ENCODE results near the gene IFITM2. TPM values are rescaled to one million over a fixed set of nuclear protein-coding genes. Genes with fewer than 3 reads are reported as not detected.

Gene IFITM2
- total and polyA plus RNA-seq, 4 donors, result 26.3 to 132 (median 58.9) TPM

DNA sequence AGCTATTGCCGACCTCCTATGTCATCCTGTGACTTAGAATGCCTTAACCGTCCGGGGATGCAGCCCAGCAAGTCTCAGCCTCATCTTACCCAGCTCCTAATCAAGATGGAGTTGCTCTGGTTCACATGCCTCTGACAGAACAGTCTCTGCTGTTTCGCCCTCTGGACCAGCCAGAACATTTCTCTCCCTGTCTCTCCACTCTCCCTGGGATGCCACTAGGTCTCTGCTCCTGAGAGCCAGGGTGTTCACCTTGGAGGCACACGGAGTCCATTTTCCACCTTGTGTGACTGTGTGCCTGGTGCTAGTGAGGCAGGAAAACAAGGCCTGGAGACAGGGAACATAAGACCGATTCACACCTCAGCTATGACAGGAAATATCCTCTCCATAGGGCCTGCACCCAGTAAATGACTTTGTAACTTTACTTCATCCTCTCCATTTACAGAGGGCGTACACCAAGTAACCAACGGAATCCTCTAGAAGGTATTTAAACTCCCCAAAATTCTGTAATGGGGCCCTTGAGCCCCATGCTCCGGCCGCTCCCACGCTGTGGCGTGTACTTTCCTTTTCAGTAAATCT is 44.9 kb downstream of the IFITM2 start:
- DNase-seq (ENCODE audit: low read depth in 4 of 6, low spot score in 6 of 6), result no peak
- Histone ChIP-seq H3K9me3 (ENCODE audit: control insufficient read depth, insufficient read depth, low read length) (no peaks in the 10 kb centered on the region), H3K4me1 (ENCODE audit: control insufficient read depth, insufficient read depth, low read length) (peaks cover 38% of the 10 kb centered on the region), H3K4me3 (ENCODE audit: low read depth, low read length) (no peak overlapping the region), H3K27me3 (ENCODE audit: control insufficient read depth, insufficient read depth, low read length) (no peaks in the 10 kb centered on the region), H3K36me3 (ENCODE audit: control insufficient read depth, insufficient read depth, low read length) (no peaks in the 10 kb centered on the region), H3K27ac (ENCODE audit: low read depth, low read length) (peak overlapping the region; percentile 91)
- 91% methylated on average over 10 of the region's 12 CpGs for WGBS (ENCODE audit: insufficient coverage)

DNA sequence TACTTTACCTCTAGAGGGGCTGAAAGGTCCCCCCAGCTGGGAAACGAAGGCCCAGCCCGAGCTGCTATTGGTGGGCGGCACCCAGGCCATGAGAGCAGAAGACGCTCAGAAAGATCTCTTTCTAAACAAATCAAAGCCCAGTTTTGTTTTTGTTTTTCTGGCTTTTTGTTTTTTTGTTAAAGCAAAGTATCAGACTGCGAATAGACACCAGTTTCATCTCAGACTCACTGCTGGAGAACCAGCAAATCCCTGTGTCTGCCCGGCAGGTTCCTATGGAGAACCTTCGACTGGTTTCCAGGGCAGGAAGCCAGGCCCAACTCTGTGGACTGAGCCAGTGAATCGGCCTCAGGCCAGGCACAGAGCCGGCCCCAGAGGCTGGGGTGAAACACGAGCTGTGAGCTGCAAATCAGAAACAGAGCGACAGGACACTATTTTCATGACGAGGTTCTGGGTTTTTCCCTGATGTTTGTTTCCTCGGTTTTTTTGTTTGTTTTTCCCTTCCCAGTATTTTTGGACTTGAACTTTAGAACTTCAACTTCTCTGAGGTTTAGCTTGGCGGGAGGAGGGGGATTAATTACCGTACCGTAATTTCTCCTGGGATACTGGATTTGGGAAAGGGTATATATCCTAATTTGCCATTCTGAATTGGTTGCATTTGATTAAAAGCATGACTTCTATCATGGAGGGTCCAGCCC is 45.7 kb downstream of the IFITM2 start:
- WGBS (ENCODE audit: insufficient coverage), result 37% methylated on average over 9 of the region's 16 CpGs
- Histone ChIP-seq H3K36me3 (ENCODE audit: control insufficient read depth, insufficient read depth, low read length) (no peaks in the 10 kb centered on the region), H3K27me3 (ENCODE audit: control insufficient read depth, insufficient read depth, low read length) (no peaks in the 10 kb centered on the region), H3K4me3 (ENCODE audit: low read depth, low read length) (no peak overlapping the region), H3K9me3 (ENCODE audit: control insufficient read depth, insufficient read depth, low read length) (no peaks in the 10 kb centered on the region), H3K27ac (ENCODE audit: low read depth, low read length) (peak overlapping the region; percentile 91), H3K4me1 (ENCODE audit: control insufficient read depth, insufficient read depth, low read length) (peaks cover 38% of the 10 kb centered on the region)
- DNase-seq (ENCODE audit: low read depth in 4 of 6, low spot score in 6 of 6), result peak in 2 of 6 donors; percentile 49 to 88

DNA sequence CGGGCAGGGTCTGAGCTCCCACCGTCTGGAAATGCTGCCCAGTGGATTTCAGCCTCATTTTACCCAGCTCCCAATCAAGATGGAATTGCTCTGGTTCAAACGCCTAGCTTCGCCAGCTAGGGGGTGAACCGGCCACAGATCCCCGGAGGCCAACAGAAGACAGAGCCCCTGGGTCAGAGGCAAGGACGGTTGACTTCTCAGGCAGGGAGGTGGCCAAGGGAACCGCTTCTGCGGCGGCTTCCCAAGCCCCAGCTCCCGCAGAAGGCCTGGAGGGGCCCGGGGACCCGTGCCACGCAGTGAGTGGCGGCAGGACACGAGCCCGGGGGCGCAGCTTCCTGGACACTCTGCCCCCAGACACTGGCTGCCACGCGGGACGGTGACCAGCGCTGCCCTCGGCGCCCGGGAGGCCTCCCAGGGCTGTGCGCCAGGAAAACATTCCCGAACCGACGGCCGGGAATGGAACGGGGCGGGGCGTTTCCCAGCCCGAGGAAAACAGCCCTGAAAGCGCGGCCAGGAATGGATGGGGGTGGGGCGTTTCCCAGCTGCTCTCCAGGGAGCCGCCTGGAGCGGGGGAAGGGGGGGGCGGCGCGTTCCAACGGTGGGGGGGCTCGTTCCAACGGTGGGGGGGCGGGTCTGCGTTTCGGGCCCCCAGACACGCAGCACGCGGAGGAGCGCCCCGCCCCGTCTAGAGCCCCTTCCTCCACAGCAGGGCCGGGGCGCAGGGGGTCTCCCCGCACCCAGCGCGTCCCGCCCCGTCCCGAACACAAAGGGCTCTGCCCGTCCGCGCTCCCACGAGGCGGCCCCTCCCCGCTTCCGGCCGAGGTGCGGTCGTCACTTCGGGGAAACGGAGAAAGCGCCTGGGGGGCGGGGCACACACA is 48.2 kb downstream of the IFITM2 start:
- Histone ChIP-seq H3K27me3 (ENCODE audit: control insufficient read depth, insufficient read depth, low read length) (no peaks in the 10 kb centered on the region), H3K9me3 (ENCODE audit: control insufficient read depth, insufficient read depth, low read length) (no peaks in the 10 kb centered on the region), H3K4me3 (ENCODE audit: low read depth, low read length) (peak overlapping the region; percentile 18), H3K27ac (ENCODE audit: low read depth, low read length) (peak overlapping the region; percentile 97), H3K4me1 (ENCODE audit: control insufficient read depth, insufficient read depth, low read length) (peaks cover 29% of the 10 kb centered on the region), H3K36me3 (ENCODE audit: control insufficient read depth, insufficient read depth, low read length) (no peaks in the 10 kb centered on the region)
- peak in 2 of 6 donors; percentile 74 to 95 for DNase-seq (ENCODE audit: low read depth in 4 of 6, low spot score in 6 of 6)
- 6% methylated on average over 52 of the region's 76 CpGs for WGBS (ENCODE audit: insufficient coverage)

DNA sequence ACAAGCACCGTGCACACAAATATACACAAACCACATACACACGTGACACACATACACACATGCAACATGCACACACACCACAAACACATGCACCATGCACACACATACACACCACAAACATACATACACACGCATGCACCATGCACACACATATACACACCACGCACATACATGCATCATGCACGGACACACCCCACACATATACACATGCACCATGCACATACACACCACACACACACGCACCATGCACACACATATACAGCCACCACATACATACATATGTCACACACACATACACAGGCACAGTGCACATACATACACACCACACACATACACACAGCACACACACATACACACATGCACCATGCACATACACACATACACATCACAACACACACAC is 49.0 kb downstream of the IFITM2 start:
- no peak for DNase-seq (ENCODE audit: low read depth in 4 of 6, low spot score in 6 of 6)
- Histone ChIP-seq H3K27ac (ENCODE audit: low read depth, low read length) (no peak overlapping the region), H3K4me3 (ENCODE audit: low read depth, low read length) (no peak overlapping the region), H3K27me3 (ENCODE audit: control insufficient read depth, insufficient read depth, low read length) (no peaks in the 10 kb centered on the region), H3K9me3 (ENCODE audit: control insufficient read depth, insufficient read depth, low read length) (no peaks in the 10 kb centered on the region), H3K4me1 (ENCODE audit: control insufficient read depth, insufficient read depth, low read length) (peaks cover 29% of the 10 kb centered on the region), H3K36me3 (ENCODE audit: control insufficient read depth, insufficient read depth, low read length) (no peaks in the 10 kb centered on the region)
- 82% methylated on average over 6 of the region's 6 CpGs for WGBS (ENCODE audit: insufficient coverage)

DNA sequence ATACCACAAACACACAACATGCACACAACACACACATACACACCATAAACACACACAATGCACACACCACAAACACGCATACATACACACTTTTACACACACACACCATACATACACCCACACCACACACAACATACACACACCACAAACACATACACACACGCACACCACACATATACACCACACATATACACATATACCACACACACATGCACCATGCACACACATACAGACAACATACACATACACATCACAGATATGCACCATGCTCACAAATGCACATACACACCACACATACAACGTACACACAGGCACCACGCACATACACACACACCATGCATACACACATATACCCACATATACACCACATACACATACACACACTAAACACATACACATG is 50.0 kb downstream of the IFITM2 start:
- no peaks in the 10 kb centered on the region for H3K9me3 ChIP-seq (ENCODE audit: control insufficient read depth, insufficient read depth, low read length)
- H3K27me3 ChIP-seq (ENCODE audit: control insufficient read depth, insufficient read depth, low read length), result no peaks in the 10 kb centered on the region
- H3K4me3 ChIP-seq (ENCODE audit: low read depth, low read length), result no peak overlapping the region
- DNase-seq (ENCODE audit: low read depth in 4 of 6, low spot score in 6 of 6), result no peak
- no peak overlapping the region for H3K27ac ChIP-seq (ENCODE audit: low read depth, low read length)
- H3K36me3 ChIP-seq (ENCODE audit: control insufficient read depth, insufficient read depth, low read length), result no peaks in the 10 kb centered on the region
- peaks cover 26% of the 10 kb centered on the region for H3K4me1 ChIP-seq (ENCODE audit: control insufficient read depth, insufficient read depth, low read length)
- 100% methylated on average over 4 of the region's 4 CpGs for WGBS (ENCODE audit: insufficient coverage)

DNA sequence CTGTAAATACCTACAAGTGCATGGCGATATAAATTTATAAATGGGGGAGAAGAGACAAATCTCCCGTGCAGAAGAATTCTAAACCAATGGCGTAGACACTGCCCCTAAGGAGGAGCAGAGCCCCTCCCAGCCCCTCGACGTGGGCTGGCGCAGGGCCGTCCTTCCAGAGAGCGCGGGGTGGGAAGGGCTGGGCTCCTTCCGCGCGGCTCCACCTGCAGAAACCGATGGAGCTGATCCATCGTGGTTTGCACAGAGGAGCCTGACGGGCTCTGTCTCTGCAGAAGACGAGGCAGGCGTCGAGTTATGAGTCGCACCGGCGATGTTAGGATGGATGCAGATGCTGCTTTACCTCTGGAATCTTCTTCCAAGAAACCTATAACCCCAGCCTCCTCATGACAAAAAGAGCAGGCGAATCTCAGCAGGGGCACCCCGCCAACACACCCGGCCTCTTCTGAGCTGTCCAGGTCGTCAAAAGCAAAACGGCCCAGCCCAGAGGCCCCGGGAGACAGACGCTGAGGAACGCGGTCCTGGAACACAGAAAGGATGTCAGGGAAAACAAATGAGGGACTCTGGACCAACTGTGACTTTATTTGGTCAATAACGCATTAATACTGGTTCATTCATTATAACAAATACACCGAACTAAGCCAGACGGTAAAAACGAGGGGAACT is 50.6 kb downstream of the IFITM2 start:
- Histone ChIP-seq H3K36me3 (ENCODE audit: control insufficient read depth, insufficient read depth, low read length) (no peaks in the 10 kb centered on the region), H3K27me3 (ENCODE audit: control insufficient read depth, insufficient read depth, low read length) (no peaks in the 10 kb centered on the region), H3K9me3 (ENCODE audit: control insufficient read depth, insufficient read depth, low read length) (no peaks in the 10 kb centered on the region), H3K27ac (ENCODE audit: low read depth, low read length) (no peak overlapping the region), H3K4me3 (ENCODE audit: low read depth, low read length) (no peak overlapping the region), H3K4me1 (ENCODE audit: control insufficient read depth, insufficient read depth, low read length) (peaks cover 20% of the 10 kb centered on the region)
- no peak for DNase-seq (ENCODE audit: low read depth in 4 of 6, low spot score in 6 of 6)
- WGBS (ENCODE audit: insufficient coverage), result 31% methylated on average over 22 of the region's 34 CpGs

Small RNA genes lying within 50 kb of the gene (small RNA-seq; reads per million reads assigned to genes)
- not detected for gene AC136475.6 (ENCODE audit: low replicate concordance)

Other genes starting within 250 kb of the IFITM2 start
- not detected for gene SCGB1C1, start 114.7 kb upstream of the IFITM2 start, total RNA-seq
- gene SCGB1C1, start 114.7 kb upstream of the IFITM2 start, polyA plus RNA-seq (ENCODE audit: insufficient read length in 2 of 2), result not detected
- gene BET1L, start 100.4 kb upstream of the IFITM2 start, total RNA-seq, result 10 to 100 TPM; 11.2 to 16.1 TPM
- gene BET1L, start 100.4 kb upstream of the IFITM2 start, polyA plus RNA-seq (ENCODE audit: insufficient read length in 2 of 2), result 10 to 100 TPM; 26.3 to 31.2 TPM
- 100 to 1,000 TPM in 1 of 2 donors, 10 to 100 TPM in 1; 93.1 to 118 TPM for gene RIC8A, start 100.1 kb upstream of the IFITM2 start, total RNA-seq
- 100 to 1,000 TPM in 1 of 2 donors, 10 to 100 TPM in 1; 96.4 to 105 TPM for gene RIC8A, start 100.1 kb upstream of the IFITM2 start, polyA plus RNA-seq (ENCODE audit: insufficient read length in 2 of 2)
- 10 to 100 TPM; 15.3 to 24.1 TPM for gene SIRT3, start 71.5 kb upstream of the IFITM2 start, total RNA-seq
- gene SIRT3, start 71.5 kb upstream of the IFITM2 start, polyA plus RNA-seq (ENCODE audit: insufficient read length in 2 of 2), result 10 to 100 TPM; 44.9 to 58.0 TPM
- 10 to 100 TPM; 93.5 to 95.0 TPM for gene PSMD13, start 70.8 kb upstream of the IFITM2 start, total RNA-seq
- 100 to 1,000 TPM; 134 to 160 TPM for gene PSMD13, start 70.8 kb upstream of the IFITM2 start, polyA plus RNA-seq (ENCODE audit: insufficient read length in 2 of 2)
- gene NLRP6, start 29.4 kb upstream of the IFITM2 start, total RNA-seq, result not detected
- gene NLRP6, start 29.4 kb upstream of the IFITM2 start, polyA plus RNA-seq (ENCODE audit: insufficient read length in 2 of 2), result not detected
- gene PGGHG, start 18.7 kb upstream of the IFITM2 start, total RNA-seq, result 10 to 100 TPM in 1 of 2 donors, 1 to 10 TPM in 1; 3.9 to 15.9 TPM
- 1 to 10 TPM; 5.9 to 6.5 TPM for gene PGGHG, start 18.7 kb upstream of the IFITM2 start, polyA plus RNA-seq (ENCODE audit: insufficient read length in 2 of 2)
- gene IFITM5, start 8.3 kb upstream of the IFITM2 start, total RNA-seq, result not detected
- under 1 TPM in 1 of 2 donors, not detected in 1; 0.29 TPM for gene IFITM5, start 8.3 kb upstream of the IFITM2 start, polyA plus RNA-seq (ENCODE audit: insufficient read length in 2 of 2)
- 100 to 1,000 TPM in 1 of 2 donors, 10 to 100 TPM in 1; 23.1 to 125 TPM for gene IFITM1, start 6.2 kb downstream of the IFITM2 start, total RNA-seq
- gene IFITM1, start 6.2 kb downstream of the IFITM2 start, polyA plus RNA-seq (ENCODE audit: insufficient read length in 2 of 2), result 10 to 100 TPM; 18.0 to 29.2 TPM
- 100 to 1,000 TPM in 1 of 2 donors, 10 to 100 TPM in 1; 26.2 to 217 TPM for gene IFITM3, start 13.0 kb downstream of the IFITM2 start, total RNA-seq
- gene IFITM3, start 13.0 kb downstream of the IFITM2 start, polyA plus RNA-seq (ENCODE audit: insufficient read length in 2 of 2), result 100 to 1,000 TPM; 121 to 179 TPM
- 10 to 100 TPM; 27.0 to 67.1 TPM for gene B4GALNT4, start 61.7 kb downstream of the IFITM2 start, total RNA-seq
- 100 to 1,000 TPM; 182 to 192 TPM for gene B4GALNT4, start 61.7 kb downstream of the IFITM2 start, polyA plus RNA-seq (ENCODE audit: insufficient read length in 2 of 2)
- gene PKP3, start 86.4 kb downstream of the IFITM2 start, total RNA-seq, result under 1 TPM; 0.61 to 0.69 TPM
- gene PKP3, start 86.4 kb downstream of the IFITM2 start, polyA plus RNA-seq (ENCODE audit: insufficient read length in 2 of 2), result 1 to 10 TPM in 1 of 2 donors, under 1 TPM in 1; 0.77 to 1.3 TPM
- 10 to 100 TPM; 10.6 to 42.5 TPM for gene SIGIRR, start 107.2 kb downstream of the IFITM2 start, total RNA-seq
- gene SIGIRR, start 107.2 kb downstream of the IFITM2 start, polyA plus RNA-seq (ENCODE audit: insufficient read length in 2 of 2), result 10 to 100 TPM; 41.2 to 56.4 TPM
- gene ANO9, start 134.2 kb downstream of the IFITM2 start, total RNA-seq, result under 1 TPM in 1 of 2 donors, not detected in 1; 0.22 TPM
- gene ANO9, start 134.2 kb downstream of the IFITM2 start, polyA plus RNA-seq (ENCODE audit: insufficient read length in 2 of 2), result under 1 TPM; 0.10 to 0.53 TPM
- 10 to 100 TPM; 17.9 to 30.7 TPM for gene PTDSS2, start 142.5 kb downstream of the IFITM2 start, total RNA-seq
- gene PTDSS2, start 142.5 kb downstream of the IFITM2 start, polyA plus RNA-seq (ENCODE audit: insufficient read length in 2 of 2), result 10 to 100 TPM; 49.6 to 62.7 TPM
- 100 to 1,000 TPM in 1 of 2 donors, 10 to 100 TPM in 1; 62.8 to 119 TPM for gene RNH1, start 199.4 kb downstream of the IFITM2 start, total RNA-seq
- 100 to 1,000 TPM in 1 of 2 donors, 10 to 100 TPM in 1; 77.4 to 112 TPM for gene RNH1, start 199.4 kb downstream of the IFITM2 start, polyA plus RNA-seq (ENCODE audit: insufficient read length in 2 of 2)
- 10 to 100 TPM; 31.7 to 66.3 TPM for gene HRAS, start 227.8 kb downstream of the IFITM2 start, total RNA-seq
- 100 to 1,000 TPM; 132 to 147 TPM for gene HRAS, start 227.8 kb downstream of the IFITM2 start, polyA plus RNA-seq (ENCODE audit: insufficient read length in 2 of 2)
- gene LRRC56, start 229.7 kb downstream of the IFITM2 start, total RNA-seq, result 1 to 10 TPM; 1.8 to 2.9 TPM
- 1 to 10 TPM; 6.4 to 8.0 TPM for gene LRRC56, start 229.7 kb downstream of the IFITM2 start, polyA plus RNA-seq (ENCODE audit: insufficient read length in 2 of 2)